GM18498 (cell line): Measurements from ENCODE around the gene NRP2.

ENCODE experiments used
- ATAC-seq: cut with Tn5 transposase; IDR thresholded peaks from one replicate; pipeline ENCODE4 v1.9.1; 2021; ENCODE audit warnings: mild to moderate bottlenecking, moderate library complexity; ENCODE audit not compliant: unreplicated experiment

The NRP2 gene, protein sequence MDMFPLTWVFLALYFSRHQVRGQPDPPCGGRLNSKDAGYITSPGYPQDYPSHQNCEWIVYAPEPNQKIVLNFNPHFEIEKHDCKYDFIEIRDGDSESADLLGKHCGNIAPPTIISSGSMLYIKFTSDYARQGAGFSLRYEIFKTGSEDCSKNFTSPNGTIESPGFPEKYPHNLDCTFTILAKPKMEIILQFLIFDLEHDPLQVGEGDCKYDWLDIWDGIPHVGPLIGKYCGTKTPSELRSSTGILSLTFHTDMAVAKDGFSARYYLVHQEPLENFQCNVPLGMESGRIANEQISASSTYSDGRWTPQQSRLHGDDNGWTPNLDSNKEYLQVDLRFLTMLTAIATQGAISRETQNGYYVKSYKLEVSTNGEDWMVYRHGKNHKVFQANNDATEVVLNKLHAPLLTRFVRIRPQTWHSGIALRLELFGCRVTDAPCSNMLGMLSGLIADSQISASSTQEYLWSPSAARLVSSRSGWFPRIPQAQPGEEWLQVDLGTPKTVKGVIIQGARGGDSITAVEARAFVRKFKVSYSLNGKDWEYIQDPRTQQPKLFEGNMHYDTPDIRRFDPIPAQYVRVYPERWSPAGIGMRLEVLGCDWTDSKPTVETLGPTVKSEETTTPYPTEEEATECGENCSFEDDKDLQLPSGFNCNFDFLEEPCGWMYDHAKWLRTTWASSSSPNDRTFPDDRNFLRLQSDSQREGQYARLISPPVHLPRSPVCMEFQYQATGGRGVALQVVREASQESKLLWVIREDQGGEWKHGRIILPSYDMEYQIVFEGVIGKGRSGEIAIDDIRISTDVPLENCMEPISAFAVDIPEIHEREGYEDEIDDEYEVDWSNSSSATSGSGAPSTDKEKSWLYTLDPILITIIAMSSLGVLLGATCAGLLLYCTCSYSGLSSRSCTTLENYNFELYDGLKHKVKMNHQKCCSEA

DNA sequence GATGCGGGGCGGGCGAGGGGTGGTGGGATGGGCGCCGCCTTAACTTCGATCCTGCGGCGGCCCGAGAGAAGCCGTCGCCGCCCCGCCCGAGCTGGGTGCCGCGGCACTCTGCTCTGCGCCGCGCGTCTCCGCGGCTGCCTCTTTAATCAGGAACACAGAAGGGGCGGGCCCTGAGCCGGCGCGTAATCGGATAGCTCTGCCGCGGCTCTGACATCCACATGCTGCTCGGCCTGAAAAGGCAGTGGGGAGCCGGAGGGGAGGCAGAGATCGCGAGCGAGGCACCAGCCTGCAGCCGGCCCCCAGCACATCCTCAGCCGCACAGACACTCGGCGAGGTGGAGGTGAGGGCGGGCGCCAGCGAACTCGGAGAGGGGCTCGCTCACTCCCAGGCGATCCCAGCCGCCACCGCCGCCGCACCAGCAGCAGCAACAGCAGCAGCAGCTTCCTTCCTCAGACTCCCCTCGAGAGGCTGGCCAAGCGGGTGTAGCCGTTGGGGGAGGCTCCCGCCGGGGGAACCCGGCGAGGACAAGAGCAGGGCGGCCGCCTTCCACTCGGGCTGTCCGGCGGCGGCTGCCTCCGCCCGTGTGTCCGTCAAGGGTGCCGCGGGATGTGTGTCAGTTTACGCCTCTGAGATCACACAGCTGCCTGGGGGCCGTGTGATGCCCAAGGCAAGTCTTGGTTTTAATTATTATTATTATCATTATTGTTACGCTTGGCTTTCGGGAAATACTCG lies at the start of gene NRP2:
Gene NRP2, plus strand, starts transcription at position 263 of the 732 bp plus-strand sequence. CDS start 790 bp downstream, outside the sequence.
- ATAC-seq = peak; percentile 73

DNA sequence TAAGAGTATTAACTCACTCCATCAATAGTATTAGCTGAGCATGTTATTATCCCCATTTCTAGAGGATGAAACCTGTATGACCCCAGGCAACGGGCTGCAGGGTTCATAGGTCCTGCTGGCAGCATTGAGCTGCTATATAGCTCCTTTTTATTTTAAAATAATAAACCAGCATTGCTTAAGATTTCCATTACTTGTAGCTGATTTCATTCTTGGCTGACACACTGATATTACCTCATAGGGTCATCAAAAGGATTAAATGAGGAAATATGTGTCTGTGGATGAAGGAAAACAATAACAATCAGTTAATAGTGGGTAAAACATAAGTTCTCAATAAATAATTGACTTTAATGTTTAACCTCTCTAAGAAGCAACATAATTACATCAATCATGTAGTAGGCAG lies 48.3 kb upstream of the NRP2 start:
- no peak for ATAC-seq

DNA sequence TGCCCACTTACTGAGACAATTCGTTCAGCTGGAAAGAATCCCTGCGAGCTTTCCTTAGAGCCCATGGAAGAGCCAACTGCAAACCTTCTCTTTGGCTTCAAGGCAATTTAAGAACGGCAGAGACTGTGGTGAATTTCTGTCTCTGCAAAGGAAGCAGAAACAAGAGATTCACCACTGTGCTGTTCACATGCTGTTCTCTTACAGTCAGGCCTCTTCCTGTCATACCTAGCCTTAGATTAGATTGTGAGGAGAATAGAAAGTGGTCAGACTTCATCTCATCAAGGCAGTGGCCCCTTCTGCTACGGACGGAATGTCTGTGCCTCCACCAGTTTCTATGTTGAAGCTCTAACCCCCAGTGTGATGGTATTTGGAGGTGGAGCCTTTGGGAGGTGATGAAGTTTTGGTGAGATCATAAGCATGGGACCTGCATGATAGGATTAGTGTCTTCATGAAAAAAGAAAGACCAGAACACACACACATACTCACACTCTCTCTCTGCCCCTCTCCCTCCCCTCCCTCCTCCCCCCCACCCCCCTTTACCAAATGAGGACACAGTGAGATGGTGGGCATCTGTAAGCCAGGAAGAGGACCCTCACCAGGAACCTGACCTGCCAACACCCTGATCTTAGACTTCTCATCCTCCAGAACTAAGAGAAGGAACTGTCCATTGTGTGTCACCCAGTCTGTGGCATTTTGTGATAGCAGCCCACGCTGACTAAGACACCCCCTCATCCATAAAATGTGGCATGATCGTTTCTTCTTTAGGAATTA lies 45.6 kb upstream of the NRP2 start:
- no peak for ATAC-seq

DNA sequence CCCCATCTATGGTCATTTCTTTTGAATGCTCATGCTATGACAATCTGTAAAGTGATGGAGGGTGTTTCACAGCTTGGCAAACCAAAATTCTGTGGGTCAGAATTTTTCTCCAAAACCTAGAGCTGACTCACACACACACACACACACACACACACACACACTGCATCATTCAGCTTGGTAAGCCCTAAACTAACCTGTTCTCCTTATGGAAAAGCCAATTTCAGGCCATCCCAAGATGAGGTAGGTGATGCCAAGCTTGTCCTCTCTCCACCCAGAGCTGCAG lies 45.0 kb upstream of the NRP2 start:
- ATAC-seq = no peak

- ATAC-seq = no peak
These were observed 44.4 kb upstream of the NRP2 start for GRCh38 chr2:205637779-205638503.

DNA sequence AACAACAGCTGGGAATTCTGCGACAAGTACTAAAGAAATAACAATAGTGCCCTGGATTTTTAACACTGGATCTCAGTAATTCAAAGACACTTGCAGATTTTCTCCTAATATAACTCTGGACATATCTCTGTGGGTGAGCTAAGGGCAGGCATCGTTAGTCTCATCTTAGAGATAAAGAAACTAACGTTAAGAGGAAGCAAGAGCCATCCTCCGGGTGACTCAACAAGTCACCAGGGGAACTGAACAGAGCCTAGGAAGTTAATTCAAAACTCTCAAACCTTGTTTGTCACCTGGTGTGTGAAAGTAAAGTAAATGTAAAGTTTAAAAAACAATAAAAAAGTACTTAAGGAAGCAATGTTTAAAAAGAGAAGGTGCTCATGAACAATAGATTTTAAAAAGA lies 41.6 kb upstream of the NRP2 start:
- no peak for ATAC-seq

- no peak for ATAC-seq
These were observed 39.5 kb upstream of the NRP2 start for GRCh38 chr2:205642599-205643356.

GRCh38 chr2:205643391-205643885 lies 38.9 kb upstream of the NRP2 start:
- no peak for ATAC-seq

DNA sequence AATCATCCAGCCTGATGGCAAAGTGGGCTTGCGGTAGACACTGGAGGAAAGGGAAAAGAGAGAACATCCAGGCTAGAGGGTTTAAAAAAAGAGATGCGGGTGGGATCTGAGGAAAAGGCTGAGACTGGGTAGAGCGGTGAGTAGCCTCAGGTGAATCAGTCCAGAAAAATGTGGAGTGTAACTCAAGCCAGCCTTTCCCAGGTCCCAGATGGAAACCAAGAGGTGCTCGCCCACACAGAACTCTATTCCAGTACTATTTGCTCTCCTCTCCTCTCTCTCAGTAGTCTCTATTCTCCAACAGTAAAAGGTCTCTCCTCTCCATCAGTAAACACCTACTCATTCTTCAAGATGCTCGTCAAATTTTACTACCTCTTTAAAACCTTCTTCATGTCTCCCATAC lies 38.3 kb upstream of the NRP2 start:
- no peak for ATAC-seq

DNA sequence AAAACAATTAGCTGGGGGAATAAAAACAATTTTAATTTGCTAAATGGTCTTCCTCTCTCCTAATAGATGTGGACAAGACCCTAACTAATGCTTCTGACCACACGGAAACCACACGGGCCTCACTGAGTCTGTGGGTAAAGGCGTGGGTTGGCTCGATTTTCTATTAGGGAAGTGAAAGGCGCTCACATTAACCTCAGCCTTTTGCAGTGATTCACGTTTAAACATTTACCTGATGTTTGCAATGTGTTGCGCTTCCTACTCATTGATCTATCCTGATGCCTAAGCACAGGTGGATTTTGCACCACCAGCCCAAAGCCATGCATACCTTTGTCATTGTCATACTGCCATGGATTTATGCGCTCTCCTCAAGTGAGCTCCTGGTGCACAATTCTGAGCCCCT lies 35.6 kb upstream of the NRP2 start:
- ATAC-seq = peak; percentile 98

DNA sequence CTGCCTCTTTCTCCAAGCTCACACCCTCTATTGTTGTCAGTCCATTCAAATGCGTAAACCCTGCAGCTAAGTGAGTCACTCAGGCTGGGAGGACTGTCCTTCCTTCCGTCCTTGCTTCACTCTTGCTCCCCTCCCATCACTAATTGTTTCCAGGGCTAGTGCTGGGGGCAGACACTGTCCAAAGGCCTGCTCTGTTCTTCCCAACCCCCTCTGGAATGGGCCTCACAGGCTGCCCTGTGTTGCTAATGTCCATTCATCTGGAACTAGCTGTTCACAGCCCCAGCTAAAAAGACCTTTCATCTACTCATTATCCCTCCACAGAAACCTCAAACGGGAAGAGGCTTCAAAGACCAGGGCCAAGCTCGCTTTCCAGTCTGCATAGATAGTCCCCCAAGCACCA lies 31.9 kb upstream of the NRP2 start:
- ATAC-seq = no peak

- no peak for ATAC-seq
These were observed 31.4 kb upstream of the NRP2 start for GRCh38 chr2:205650931-205651330.

- no peak for ATAC-seq
These were observed 30.6 kb upstream of the NRP2 start for GRCh38 chr2:205651719-205652118.

GRCh38 chr2:205654878-205655605 lies 27.3 kb upstream of the NRP2 start:
- ATAC-seq = no peak

- no peak for ATAC-seq
These were observed 26.4 kb upstream of the NRP2 start for GRCh38 chr2:205655779-205656456.

DNA sequence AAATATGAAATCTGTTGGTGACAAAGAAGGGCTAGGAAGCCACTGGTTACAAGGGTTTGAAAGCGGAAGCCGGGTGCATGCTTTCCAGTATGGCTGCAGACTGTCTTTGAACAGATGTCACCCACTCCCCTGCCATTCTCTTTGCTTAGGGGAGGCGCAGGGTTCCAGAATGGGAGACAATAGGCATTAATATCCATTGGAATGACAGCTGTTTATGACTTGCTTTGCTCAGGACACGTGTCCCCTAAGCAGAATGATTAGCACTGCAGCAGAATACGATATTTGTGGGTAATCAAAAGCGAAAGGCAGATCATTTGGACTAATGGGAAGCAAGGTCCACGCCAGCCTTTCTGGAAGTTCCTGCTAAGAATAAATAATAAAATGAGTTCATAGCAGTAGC lies 25.8 kb upstream of the NRP2 start:
- ATAC-seq = no peak

- no peak for ATAC-seq
These were observed 25.4 kb upstream of the NRP2 start for GRCh38 chr2:205656941-205657340.

DNA sequence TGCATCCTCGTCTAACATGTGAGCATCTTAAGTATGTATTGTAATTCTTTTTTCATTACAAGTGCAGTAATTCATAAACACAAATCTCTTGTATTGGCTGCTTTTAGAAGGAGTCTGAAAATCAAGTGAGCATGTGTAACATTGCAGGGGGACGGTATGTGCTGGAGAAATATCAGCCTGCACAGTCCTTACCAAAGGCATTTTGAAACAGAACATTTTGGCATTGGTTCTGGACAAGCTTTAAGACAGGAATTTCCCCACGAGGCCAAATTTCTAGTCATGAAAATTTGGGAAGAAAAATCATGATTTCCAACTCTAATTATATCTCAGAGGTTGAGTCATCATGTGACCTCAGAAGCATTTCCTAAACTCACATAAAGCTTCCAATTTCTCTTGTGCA lies 24.7 kb upstream of the NRP2 start:
- no peak for ATAC-seq
